ENCODE results near the gene HEXD.
A peak's percentile ranks its signal among the peaks of the same experiment; 100 is the strongest.
"Not testable (repeated sequence)": the region's sequence is repeated elsewhere in the genome, so short reads cannot be mapped to it uniquely, and the experiment has no call there.

The HEXD gene

DNA sequence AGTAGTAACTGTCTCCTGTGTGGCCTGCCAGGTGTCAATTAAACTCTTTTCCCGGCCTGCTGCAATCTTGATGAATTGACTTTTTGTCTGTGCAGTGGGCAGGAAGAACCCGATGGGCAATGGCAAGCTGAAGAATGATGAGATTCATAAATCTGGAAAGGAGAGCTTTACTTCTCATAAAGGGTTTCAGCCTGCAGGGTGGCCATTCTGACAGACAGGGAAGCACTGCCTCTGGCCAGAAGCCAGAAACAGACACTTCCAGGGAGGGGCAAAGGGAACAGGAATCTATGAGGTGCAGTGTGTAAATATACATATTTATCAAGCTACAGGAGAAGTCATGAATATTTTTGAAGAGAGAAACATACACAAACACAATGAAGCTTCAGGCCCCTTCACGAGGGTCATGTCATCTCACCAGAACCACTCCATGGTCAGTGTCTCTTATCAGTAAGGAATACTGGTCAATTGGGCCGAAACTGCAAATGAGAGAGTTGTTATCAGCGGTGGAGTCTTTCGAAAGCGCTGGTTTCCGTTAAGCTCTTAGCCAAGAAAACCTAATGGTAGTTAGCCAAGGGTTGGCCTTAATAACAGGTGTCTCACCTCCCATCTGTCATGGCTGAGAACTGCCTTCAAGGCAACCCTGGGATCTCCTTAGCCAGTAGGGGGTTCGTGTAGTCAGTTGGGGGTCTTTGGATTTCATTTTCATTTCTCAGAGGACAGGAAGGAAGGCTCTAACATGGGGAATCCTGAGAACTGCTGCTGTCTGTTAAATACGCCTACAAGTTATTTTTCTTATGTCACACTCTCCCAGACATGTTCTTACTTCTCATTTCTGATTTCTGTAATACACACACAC, 39.2 kb downstream of the HEXD start:
- H3K4me3 ChIP-seq: peak overlapping the region; percentile 100
- H3K27me3 ChIP-seq: no peaks in the 10 kb centered on the region
- peak overlapping the region; percentile 99; the same call in 1 of the 2 replicates for H3K9ac ChIP-seq
- no peak for TF ChIP-seq Cebpa-rat (IDR thresholded peaks at IDR 0.05)
- H4K20me1 ChIP-seq: peaks cover 37% of the 10 kb centered on the region
- peak overlapping the region; percentile 100 for H3K27ac ChIP-seq
- H3K4me1 ChIP-seq: peaks cover 44% of the 10 kb centered on the region
- peaks cover 36% of the 10 kb centered on the region for H3K9me3 ChIP-seq
- peaks cover 26% of the 10 kb centered on the region for H3K36me3 ChIP-seq
- peak overlapping the region; percentile 97 for H3K4me2 ChIP-seq

GRCh38 chr17:82457929-82458178, 39.7 kb downstream of the HEXD start:
- H3K4me1 ChIP-seq: peaks cover 44% of the 10 kb centered on the region
- H4K20me1 ChIP-seq: peaks cover 42% of the 10 kb centered on the region
- peak overlapping the region; percentile 99 for H3K9ac ChIP-seq
- peaks cover 32% of the 10 kb centered on the region for H3K36me3 ChIP-seq
- peaks cover 31% of the 10 kb centered on the region for H3K9me3 ChIP-seq
- H3K27me3 ChIP-seq: no peaks in the 10 kb centered on the region
- H3K27ac ChIP-seq: peak overlapping the region; percentile 100
- peak overlapping the region; percentile 100 for H3K4me3 ChIP-seq
- no peak for TF ChIP-seq Cebpa-rat (IDR thresholded peaks at IDR 0.05)
- peak overlapping the region; percentile 97 for H3K4me2 ChIP-seq

GRCh38 chr17:82458179-82458884, 40.2 kb downstream of the HEXD start, which contains the start of gene NARF:
TSS of gene NARF (plus strand) at chr17:82458741. CDS start at chr17:82458804, 63 bp downstream.
- no peak for TF ChIP-seq Cebpa-rat (IDR thresholded peaks at IDR 0.05)

GRCh38 chr17:82458885-82459424, 40.8 kb downstream of the HEXD start:
- peak overlapping the region; percentile 97 for H3K4me2 ChIP-seq
- H3K9me3 ChIP-seq: peaks cover 22% of the 10 kb centered on the region
- H3K27ac ChIP-seq: peak overlapping the region; percentile 100
- peaks cover 43% of the 10 kb centered on the region for H3K36me3 ChIP-seq
- peak overlapping the region; percentile 99 for H3K9ac ChIP-seq
- peaks cover 44% of the 10 kb centered on the region for H3K4me1 ChIP-seq
- H3K27me3 ChIP-seq: no peaks in the 10 kb centered on the region
- TF ChIP-seq Cebpa-rat (IDR thresholded peaks at IDR 0.05): no peak
- H3K4me3 ChIP-seq: peak overlapping the region; percentile 100
- peaks cover 53% of the 10 kb centered on the region for H4K20me1 ChIP-seq

More at GRCh38 chr17:82458179-82458884, 40.2 kb downstream of the HEXD start, which contains the start of gene NARF:
- H3K9ac ChIP-seq: peak within 1 kb of the TSS; percentile 99
- peaks cover 44% of the 10 kb centered on the region for H3K4me1 ChIP-seq
- peak within 1 kb of the TSS; percentile 100 for H3K4me3 ChIP-seq
- H3K4me2 ChIP-seq: peak within 1 kb of the TSS; percentile 97
- peaks cover 47% of the 10 kb centered on the region for H4K20me1 ChIP-seq
- H3K9me3 ChIP-seq: peaks cover 28% of the 10 kb centered on the region
- H3K27ac ChIP-seq: peak within 1 kb of the TSS; percentile 100
- H3K36me3 ChIP-seq: peaks cover 36% of the 10 kb centered on the region
- no peaks in the 10 kb centered on the region for H3K27me3 ChIP-seq

GRCh38 chr17:82459936-82460335, 41.8 kb downstream of the HEXD start:
- peaks cover 52% of the 10 kb centered on the region for H3K36me3 ChIP-seq
- H3K9ac ChIP-seq: peak overlapping the region; percentile 99
- H3K27ac ChIP-seq, H3K27me3 ChIP-seq: not testable (repeated sequence)
- peak overlapping the region; percentile 100 for H3K4me3 ChIP-seq
- peaks cover 12% of the 10 kb centered on the region; the same call in 1 of the 2 replicates for H3K9me3 ChIP-seq
- H4K20me1 ChIP-seq: peaks cover 63% of the 10 kb centered on the region
- peaks cover 44% of the 10 kb centered on the region for H3K4me1 ChIP-seq
- H3K4me2 ChIP-seq: peak overlapping the region; percentile 97

- H3K27ac ChIP-seq: no peak overlapping the region; the same call in 1 of the 2 replicates
- H3K4me2 ChIP-seq: no peak overlapping the region
- H3K9ac ChIP-seq: 0 out of 2 replicates have a peak overlapping the region, but pooled peaks have one; percentile 49
- H4K20me1 ChIP-seq: peaks cover 84% of the 10 kb centered on the region
- peaks cover 39% of the 10 kb centered on the region for H3K4me1 ChIP-seq
- no peak overlapping the region for H3K4me3 ChIP-seq
- peaks cover 73% of the 10 kb centered on the region for H3K36me3 ChIP-seq
- H3K9me3 ChIP-seq: no peaks in the 10 kb centered on the region
- no peaks in the 10 kb centered on the region for H3K27me3 ChIP-seq
- TF ChIP-seq Cebpa-rat (IDR thresholded peaks at IDR 0.05): no peak
Observed at GRCh38 chr17:82461827-82462524, 43.8 kb downstream of the HEXD start.

DNA sequence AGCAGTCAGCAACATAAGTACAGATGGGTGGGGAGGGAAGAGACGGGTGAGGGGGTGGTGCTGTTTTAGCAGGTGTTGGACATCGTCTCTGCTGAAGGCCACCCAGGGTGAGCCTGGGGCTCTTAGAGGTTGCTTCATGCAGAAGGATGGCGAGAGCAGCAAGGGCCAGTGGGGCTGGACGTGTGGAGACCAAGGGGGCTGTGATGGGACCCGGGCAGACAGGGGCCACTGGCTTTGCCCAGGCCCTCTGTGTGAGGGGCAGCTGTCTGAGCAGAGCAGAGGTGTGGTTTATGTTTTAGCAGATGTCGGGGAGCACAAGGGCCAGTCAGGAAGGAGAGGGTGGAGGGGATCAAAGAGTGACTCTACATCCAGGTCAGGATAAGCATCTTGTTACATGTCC, 45.2 kb downstream of the HEXD start:
- no peak overlapping the region for H3K9ac ChIP-seq
- no peak overlapping the region for H3K4me3 ChIP-seq
- H3K4me2 ChIP-seq: no peak overlapping the region
- H3K27ac ChIP-seq: no peak overlapping the region
- no peak for TF ChIP-seq Cebpa-rat (IDR thresholded peaks at IDR 0.05)
- H4K20me1 ChIP-seq: peaks cover 97% of the 10 kb centered on the region
- H3K36me3 ChIP-seq: peaks cover 87% of the 10 kb centered on the region
- H3K9me3 ChIP-seq: no peaks in the 10 kb centered on the region
- H3K27me3 ChIP-seq: no peaks in the 10 kb centered on the region
- H3K4me1 ChIP-seq: peaks cover 29% of the 10 kb centered on the region

DNA sequence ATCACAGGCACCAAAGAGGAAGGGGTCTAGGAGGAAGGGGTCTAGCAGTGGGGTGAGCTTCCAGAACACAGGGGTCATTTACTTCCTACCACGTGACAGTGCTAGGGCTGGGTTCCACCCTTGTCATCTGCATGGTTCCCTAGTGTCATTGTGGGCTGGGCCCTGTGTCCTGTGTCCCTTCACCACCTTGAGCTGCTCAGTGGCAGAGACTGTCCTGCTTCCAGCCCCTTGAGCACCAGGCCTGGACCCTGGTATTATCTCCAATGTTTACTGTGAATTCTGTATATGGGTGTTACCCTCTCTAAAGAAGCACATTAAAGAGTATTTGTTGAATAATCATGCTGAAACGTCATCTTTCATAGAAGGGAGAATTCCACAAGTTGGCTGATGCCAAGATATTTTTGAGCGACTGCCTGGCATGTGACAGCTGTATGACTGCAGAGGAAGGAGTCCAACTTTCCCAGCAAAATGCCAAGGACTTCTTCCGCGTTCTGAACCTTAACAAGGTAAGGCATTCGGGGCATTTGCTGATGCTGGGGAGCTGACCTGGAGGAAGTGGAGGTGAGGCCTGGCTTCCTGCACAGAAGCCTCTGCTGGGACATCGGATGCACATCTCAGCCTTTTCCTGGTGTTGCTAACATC, 45.9 kb downstream of the HEXD start:
- no peak for TF ChIP-seq Cebpa-rat (IDR thresholded peaks at IDR 0.05)
- Histone ChIP-seq H3K27ac (no peak overlapping the region), H4K20me1 (peaks cover 93% of the 10 kb centered on the region), H3K36me3 (peaks cover 93% of the 10 kb centered on the region), H3K9ac (no peak overlapping the region), H3K9me3 (no peaks in the 10 kb centered on the region), H3K27me3 (no peaks in the 10 kb centered on the region), H3K4me2 (no peak overlapping the region), H3K4me1 (peaks cover 29% of the 10 kb centered on the region), H3K4me3 (no peak overlapping the region)

DNA sequence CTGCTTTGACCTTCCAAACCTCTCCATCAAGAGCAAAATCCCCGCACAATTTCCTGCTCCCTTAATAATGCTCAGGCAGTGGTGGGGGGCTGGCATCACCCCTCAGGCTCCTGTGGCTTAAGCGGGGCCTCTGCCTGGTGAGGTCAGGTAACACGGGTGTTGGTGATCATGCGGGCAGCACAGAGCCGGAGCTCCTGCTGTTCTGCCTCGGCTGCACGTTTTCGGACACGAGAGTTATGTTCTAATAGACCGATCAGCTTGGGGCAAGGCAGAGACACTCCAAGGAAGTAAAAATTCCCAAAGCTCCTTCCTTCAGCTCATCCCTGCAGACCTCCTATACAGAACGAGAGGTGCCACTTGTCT, 46.4 kb downstream of the HEXD start:
- TF ChIP-seq Cebpa-rat (IDR thresholded peaks at IDR 0.05): no peak
- Histone ChIP-seq H3K27ac (no peak overlapping the region), H3K4me1 (peaks cover 26% of the 10 kb centered on the region), H3K27me3 (no peaks in the 10 kb centered on the region), H3K9me3 (no peaks in the 10 kb centered on the region), H3K4me3 (no peak overlapping the region), H4K20me1 (peaks cover 88% of the 10 kb centered on the region), H3K36me3 (peaks cover 98% of the 10 kb centered on the region), H3K4me2 (no peak overlapping the region), H3K9ac (no peak overlapping the region)

All from BLaER1 (cell line).